Smooth muscle cell (in vitro differentiated cells): ENCODE data around the gene TRAF3. TPM values are rescaled to one million over a fixed set of nuclear protein-coding genes. Genes with fewer than 3 reads are reported as not detected.
A peak's percentile ranks its signal among the peaks of the same experiment; 100 is the strongest.

Source experiments
- DNase-seq: peaks from one replicate; lab custom pipeline; 2025; ENCODE audit not compliant: unreplicated experiment; lab: John Stamatoyannopoulos, UW
- H2AFZ ChIP-seq: fragments of 200-600 bp; sonication (generic); 2 replicates; pipeline ENCODE4 v1.6.0; 2016; ENCODE audit warnings: antibody characterized with exemption, low read depth, mild to moderate bottlenecking
- H3F3A ChIP-seq: fragments of 200-600 bp; sonication (generic); 2 replicates; pipeline ENCODE4 v1.6.0; 2017; ENCODE audit warnings: antibody characterized with exemption, low read depth
- H3K27ac ChIP-seq: fragments of 200-600 bp; sonication (generic); 2 replicates; pipeline ENCODE4 v1.5.1; 2016; ENCODE audit warnings: low read depth, mild to moderate bottlenecking
- H3K27me3 ChIP-seq: fragments of 200-600 bp; sonication (generic); 2 replicates; pipeline ENCODE4 v1.6.1; 2016; ENCODE audit warnings: low read depth, mild to moderate bottlenecking
- H3K36me3 ChIP-seq: fragments of 200-600 bp; sonication (generic); 2 replicates; pipeline ENCODE4 v1.5.1; 2016; ENCODE audit warnings: low read depth
- H3K4me1 ChIP-seq: fragments of 200-600 bp; sonication (generic); 2 replicates; pipeline ENCODE4 v1.5.1; 2016; ENCODE audit warnings: low read depth
- H3K4me2 ChIP-seq: fragments of 200-600 bp; sonication (generic); 2 replicates; pipeline ENCODE4 v1.6.0; 2016; ENCODE audit warnings: mild to moderate bottlenecking
- H3K4me3 ChIP-seq: fragments of 200-600 bp; sonication (generic); 2 replicates; pipeline ENCODE4 v1.5.1; 2016; ENCODE audit warnings: mild to moderate bottlenecking
- H3K79me2 ChIP-seq: fragments of 200-600 bp; sonication (generic); 2 replicates; pipeline ENCODE4 v1.6.0; 2016; ENCODE audit warnings: low read depth, mild to moderate bottlenecking
- H3K9ac ChIP-seq: fragments of 200-600 bp; sonication (generic); 2 replicates; pipeline ENCODE4 v1.6.0; 2016; ENCODE audit warnings: low read depth
- H3K9me3 ChIP-seq: fragments of 200-600 bp; sonication (generic); replicated peaks from 2 replicates; pipeline ENCODE4 v1.5.1; 2016; ENCODE audit warnings: low read depth
- H4K20me1 ChIP-seq: fragments of 200-600 bp; sonication (generic); 2 replicates; pipeline ENCODE4 v1.6.0; 2016; ENCODE audit warnings: low read depth
- CTCF ChIP-seq: fragments of 200-600 bp; sonication (generic); IDR thresholded peaks from 2 replicates; pipeline ENCODE4 v1.5.1; 2017; ENCODE audit warnings: borderline replicate concordance, mild to moderate bottlenecking, antibody characterized with exemption; ENCODE audit not compliant: insufficient read depth, poor library complexity, severe bottlenecking
- whole genome bisulfite sequencing: methylation state at CpG from one replicate; pipeline ENCODE4 v1.1.7; 2016; ENCODE audit warnings: low lambda C conversion rate; 5-methylcytosine and 5-hydroxymethylcytosine counted together
- polyA plus RNA-seq: library from polyadenylated mRNA; unstranded; fragments of >200 nt; fragmentation: Nextera tagmentation; extraction: Ambion mirVana; gene quantifications from 2 replicates; pipeline ENCODE4 v1.2.1, GENCODE V29; 2016
- total RNA-seq: library from RNA; depleted of rRNA; stranded (reverse); fragments of >200 nt; gene quantifications from 2 replicates; pipeline ENCODE4 v1.2.3, GENCODE V29; 2014

The TRAF3 gene
- total and polyA plus RNA-seq, 2 experiments from 2014 or later, result 9.4 to 24.6 TPM

- TF ChIP-seq CTCF, result no peak
- H3K4me1 ChIP-seq, result no peaks in the 10 kb centered on the region
- H3K9ac ChIP-seq, result no peak overlapping the region
- no peaks in the 10 kb centered on the region for H3F3A ChIP-seq
- H4K20me1 ChIP-seq, result peaks cover 84% of the 10 kb centered on the region
- no peaks in the 10 kb centered on the region for H3K27me3 ChIP-seq
- H3K36me3 ChIP-seq, result no peaks in the 10 kb centered on the region
- H2AFZ ChIP-seq, result no peak overlapping the region
- WGBS, result 90% methylated on average over 1 of the region's 1 CpG
- peaks cover 52% of the 10 kb centered on the region for H3K79me2 ChIP-seq
- H3K27ac ChIP-seq, result peak overlapping the region; percentile 26
- H3K4me3 ChIP-seq, result no peak overlapping the region
- H3K9me3 ChIP-seq, result no peaks in the 10 kb centered on the region
- peak overlapping the region; percentile 44 for H3K4me2 ChIP-seq
- DNase-seq, result no peak
Observed at GRCh38 chr14:102804858-102805257, 27.6 kb downstream of the TRAF3 start.

GRCh38 chr14:102805371-102805891 is 28.2 kb downstream of the TRAF3 start:
- no peak overlapping the region for H3K9ac ChIP-seq
- DNase-seq, result no peak
- H3K4me3 ChIP-seq, result no peak overlapping the region
- H3K79me2 ChIP-seq, result peaks cover 57% of the 10 kb centered on the region
- no peaks in the 10 kb centered on the region for H3K4me1 ChIP-seq
- peak overlapping the region; percentile 26 for H3K27ac ChIP-seq
- 44% methylated on average over 9 of the region's 9 CpGs for WGBS
- H2AFZ ChIP-seq, result no peak overlapping the region
- no peak for TF ChIP-seq CTCF
- H3F3A ChIP-seq, result no peaks in the 10 kb centered on the region
- H3K36me3 ChIP-seq, result no peaks in the 10 kb centered on the region
- peaks cover 84% of the 10 kb centered on the region for H4K20me1 ChIP-seq
- peak overlapping the region; percentile 44 for H3K4me2 ChIP-seq
- H3K9me3 ChIP-seq, result no peaks in the 10 kb centered on the region
- H3K27me3 ChIP-seq, result no peaks in the 10 kb centered on the region

- Histone ChIP-seq H3K4me2 (no peak overlapping the region), H3K4me1 (no peaks in the 10 kb centered on the region), H3K79me2 (peaks cover 57% of the 10 kb centered on the region), H3K36me3 (no peaks in the 10 kb centered on the region), H3F3A (no peaks in the 10 kb centered on the region), H2AFZ (no peak overlapping the region), H3K9me3 (no peaks in the 10 kb centered on the region), H3K4me3 (no peak overlapping the region), H3K27me3 (no peaks in the 10 kb centered on the region), H4K20me1 (peaks cover 86% of the 10 kb centered on the region), H3K27ac (peak overlapping the region; percentile 26), H3K9ac (no peak overlapping the region)
- no peak for DNase-seq
- TF ChIP-seq CTCF, result peak; percentile 8
- 96% methylated on average over 5 of the region's 5 CpGs for WGBS
Observed at GRCh38 chr14:102805941-102806340, 28.7 kb downstream of the TRAF3 start.

GRCh38 chr14:102806447-102806846 is 29.2 kb downstream of the TRAF3 start:
- Histone ChIP-seq H3K9ac (no peak overlapping the region), H3K79me2 (peaks cover 52% of the 10 kb centered on the region), H4K20me1 (peaks cover 91% of the 10 kb centered on the region)

More at GRCh38 chr14:102806447-102806846, 29.2 kb downstream of the TRAF3 start:
- no peak for TF ChIP-seq CTCF
- H3K27ac ChIP-seq, result no peak overlapping the region
- DNase-seq, result no peak
- 94% methylated on average over 4 of the region's 4 CpGs for WGBS
- H2AFZ ChIP-seq, result no peak overlapping the region
- no peaks in the 10 kb centered on the region for H3K36me3 ChIP-seq
- no peaks in the 10 kb centered on the region for H3F3A ChIP-seq
- no peaks in the 10 kb centered on the region for H3K4me1 ChIP-seq
- no peaks in the 10 kb centered on the region for H3K9me3 ChIP-seq
- no peak overlapping the region for H3K4me2 ChIP-seq
- no peaks in the 10 kb centered on the region for H3K27me3 ChIP-seq
- no peak overlapping the region for H3K4me3 ChIP-seq
